HEK293 (cell line): ENCODE results near the gene IFI27L2.

ENCODE experiments used
- CTCF ChIA-PET: fragments of 350-600 bp; formaldehyde crosslinking; extraction: SDS; loops from one replicate; lab custom pipeline; 2021; ENCODE audit warnings: antibody characterized with exemption; lab: Yijun Ruan, JAX
- POLR2A ChIA-PET: fragments of 300-600 bp; formaldehyde crosslinking; extraction: SDS; loops from one replicate; lab custom pipeline; 2020; ENCODE audit warnings: antibody characterized with exemption, inconsistent platforms; lab: Yijun Ruan, JAX
- H3K27ac ChIP-seq: fragments of 200-500 bp; sonication (Bioruptor generic); 2 replicates; pipeline ENCODE4 v1.5.1; 2014; ENCODE audit warnings: low read depth, low read length, control low read depth, inconsistent platforms; ENCODE audit errors: extremely low read depth
- H3K36me3 ChIP-seq, 2 experiments: fragments of 200-500 bp in 1 of 2; sonication (Bioruptor generic) in 1 of 2; 1 replicate in 1 of 2; 2 replicates in 1 of 2; pipeline ENCODE4 v1.5.1; 2014 to 2017; ENCODE audit warnings: inconsistent platforms in 2 of 2, low read length in 2 of 2; ENCODE audit not compliant: control insufficient read depth in 2 of 2, insufficient read depth in 1 of 2
- H3K4me1 ChIP-seq: fragments of 200-500 bp; sonication (Bioruptor generic); 2 replicates; pipeline ENCODE4 v1.5.1; 2014; ENCODE audit warnings: mild to moderate bottlenecking, low read length, inconsistent platforms; ENCODE audit not compliant: control insufficient read depth, insufficient read depth
- H3K4me3 ChIP-seq: 2 replicates; pipeline ENCODE4 v1.5.1; 2011; ENCODE audit warnings: low read depth, mild to moderate bottlenecking, control low read depth, low read length, moderate library complexity
- H3K9me3 ChIP-seq: fragments of 200-500 bp; sonication (Bioruptor generic); 2 replicates; pipeline ENCODE4 v1.5.1; 2014; ENCODE audit warnings: low read depth, low read length, inconsistent platforms; ENCODE audit not compliant: control insufficient read depth, insufficient read depth
- CTCF ChIP-seq: fragments of 450-650 bp; formaldehyde crosslinking; IDR thresholded peaks from 2 replicates; pipeline ENCODE4 v1.5.1; 2016; ENCODE audit warnings: missing biosample characterization, missing genetic modification characterization
- GLI2 ChIP-seq: fragments of 450-650 bp; formaldehyde crosslinking; IDR thresholded peaks from 2 replicates; pipeline ENCODE4; 2017; ENCODE audit warnings: missing biosample characterization, missing genetic modification characterization, low read depth, borderline replicate concordance
- HOXC10 ChIP-seq: sonication (generic); formaldehyde crosslinking; IDR thresholded peaks from 2 replicates; pipeline ENCODE4 v1.8.1; 2023; ENCODE audit warnings: mild to moderate bottlenecking, missing genetic modification reagents
- KLF7 ChIP-seq: fragments of 450-650 bp; formaldehyde crosslinking; IDR thresholded peaks from 2 replicates; pipeline ENCODE4 v1.5.1; 2016; ENCODE audit warnings: missing biosample characterization, missing genetic modification characterization, borderline replicate concordance
- MZF1 ChIP-seq: fragments of 450-650 bp; formaldehyde crosslinking; IDR thresholded peaks from 2 replicates; pipeline ENCODE4 v1.5.1; 2017; ENCODE audit warnings: missing biosample characterization, missing genetic modification characterization, borderline replicate concordance
- PBX3 ChIP-seq: sonication (generic); formaldehyde crosslinking; IDR thresholded peaks from 2 replicates; pipeline ENCODE4 v1.8.1; 2022; ENCODE audit warnings: mild to moderate bottlenecking, moderate library complexity, missing genetic modification reagents
- RBAK ChIP-seq: fragments of 450-650 bp; formaldehyde crosslinking; IDR thresholded peaks from 2 replicates; pipeline ENCODE4 v1.5.1; 2016; ENCODE audit warnings: missing biosample characterization, missing genetic modification characterization
- TSHZ1 ChIP-seq: fragments of 450-650 bp; formaldehyde crosslinking; IDR thresholded peaks from 2 replicates; pipeline ENCODE4 v1.5.1; 2016; ENCODE audit warnings: missing biosample characterization, missing genetic modification characterization, borderline replicate concordance
- ZBTB17 ChIP-seq: fragments of 450-650 bp; formaldehyde crosslinking; IDR thresholded peaks from 2 replicates; pipeline ENCODE4 v1.5.1; 2016; ENCODE audit warnings: missing biosample characterization, missing genetic modification characterization
- ZNF146 ChIP-seq: fragments of 450-650 bp; formaldehyde crosslinking; IDR thresholded peaks from 2 replicates; pipeline ENCODE4 v1.5.1; 2016; ENCODE audit warnings: missing biosample characterization, missing genetic modification characterization
- ZNF148 ChIP-seq: fragments of 450-650 bp; formaldehyde crosslinking; IDR thresholded peaks from 2 replicates; pipeline ENCODE4 v1.5.0; 2017; ENCODE audit warnings: missing biosample characterization, missing genetic modification characterization, borderline replicate concordance
- ZNF19 ChIP-seq: fragments of 450-650 bp; formaldehyde crosslinking; IDR thresholded peaks from 2 replicates; pipeline ENCODE4; 2016; ENCODE audit warnings: missing biosample characterization, missing genetic modification characterization, low read depth
- ZNF202 ChIP-seq: fragments of 450-650 bp; formaldehyde crosslinking; IDR thresholded peaks from 2 replicates; pipeline ENCODE4 v1.5.1; 2016; ENCODE audit warnings: missing biosample characterization, missing genetic modification characterization, borderline replicate concordance
- ZNF239 ChIP-seq: fragments of 450-650 bp; formaldehyde crosslinking; IDR thresholded peaks from 2 replicates; pipeline ENCODE4 v1.5.1; 2016; ENCODE audit warnings: missing biosample characterization, missing genetic modification characterization
- ZNF280C ChIP-seq: fragments of 450-650 bp; formaldehyde crosslinking; IDR thresholded peaks from 2 replicates; pipeline ENCODE4 v1.5.1; 2016; ENCODE audit warnings: missing biosample characterization, missing genetic modification characterization
- ZNF501 ChIP-seq: fragments of 450-650 bp; formaldehyde crosslinking; IDR thresholded peaks from 2 replicates; pipeline ENCODE4 v1.5.1; 2016; ENCODE audit warnings: missing biosample characterization, missing genetic modification characterization
- ZNF518A ChIP-seq: fragments of 450-650 bp; formaldehyde crosslinking; conservative IDR thresholded peaks from 2 replicates; pipeline ENCODE4 v1.5.1; 2016; ENCODE audit warnings: low read depth, missing biosample characterization, missing genetic modification characterization
- ZNF555 ChIP-seq: fragments of 450-650 bp; formaldehyde crosslinking; conservative IDR thresholded peaks from 2 replicates; pipeline ENCODE4 v1.5.1; 2017; ENCODE audit warnings: missing biosample characterization, mild to moderate bottlenecking, missing genetic modification characterization, inconsistent platforms

Gene IFI27L2

GRCh38 chr14:94123868-94124267 is 5.5 kb downstream of the IFI27L2 start (continued):
- TF ChIP-seq TSHZ1: no peak
- no peak for TF ChIP-seq ZNF239
- no peak for TF ChIP-seq ZNF146 (tag by site-specific recombination)
- no peak for TF ChIP-seq RBAK (tag by site-specific recombination)

- H3K27ac ChIP-seq: no peak overlapping the region
- H3K36me3 ChIP-seq: no peaks in the 10 kb centered on the region
- ChIA-PET POLR2A (no interaction called here), CTCF (no interaction called here)
- no peaks in the 10 kb centered on the region for H3K4me1 ChIP-seq
- TF ChIP-seq HOXC10 (CRISPR knock-in tag) (no peak), GLI2 (tag by site-specific recombination) (no peak), KLF7 (tag by site-specific recombination) (no peak), ZNF239 (no peak), MZF1 (tag by site-specific recombination) (no peak), ZNF202 (no peak), ZNF501 (no peak), ZNF280C (no peak), PBX3 (CRISPR knock-in tag) (no peak), ZBTB17 (no peak)
- H3K9me3 ChIP-seq: no peaks in the 10 kb centered on the region
- H3K4me3 ChIP-seq: no peak overlapping the region
Observed at GRCh38 chr14:94123296-94123695, 6.1 kb downstream of the IFI27L2 start.

GRCh38 chr14:94122438-94122837 is 7.0 kb downstream of the IFI27L2 start:
- Histone ChIP-seq H3K27ac (no peak overlapping the region), H3K36me3 (no peaks in the 10 kb centered on the region), H3K4me1 (no peaks in the 10 kb centered on the region), H3K4me3 (no peak overlapping the region), H3K9me3 (no peaks in the 10 kb centered on the region)
- ChIA-PET POLR2A (no interaction called here), CTCF (interaction anchor here (1.0 kb wide), 1 partner anchor 249 kb away, joined by 3 read pairs; no protein-coding TSS in a partner anchor)
- no peak for TF ChIP-seq CTCF (tag by site-specific recombination)
- no peak for TF ChIP-seq ZNF19 (tag by site-specific recombination)
- no peak for TF ChIP-seq ZNF148 (tag by site-specific recombination)
- TF ChIP-seq ZNF555 (tag by site-specific recombination): no peak
- no peak for TF ChIP-seq ZNF518A (tag by site-specific recombination)
